HCT116 (cell line): Measurements from ENCODE around the gene KIAA0232. TPM values are rescaled to one million over a fixed set of nuclear protein-coding genes. Genes with fewer than 3 reads are reported as not detected.

ENCODE experiments used
- ATAC-seq: fragments of 200-7000 bp; cut with Tn5 transposase; 2 replicates; pipeline ENCODE4 v1.9.1; 2020; ENCODE audit warnings: mild to moderate bottlenecking, moderate library complexity
- BruUV-seq: library from RNA; stranded (reverse); fragments of 400-500 nt; replicated peaks from 2 replicates; lab custom pipeline; 2021; lab: Mats Ljungman, UMichigan
- CTCF ChIA-PET: fragments of 300-600 bp; sonication (Branson Sonifier 250); formaldehyde crosslinking; loops from one replicate; lab custom pipeline; 2021; ENCODE audit warnings: antibody characterized with exemption; lab: Charles Lee
- POLR2A ChIA-PET: fragments of 300-600, 350-600 bp; sonication (Branson Sonifier 250); formaldehyde crosslinking; loops from one replicate; lab custom pipeline; 2021; ENCODE audit warnings: antibody characterized with exemption; lab: Charles Lee
- RAD21 ChIA-PET, 2 experiments: fragments of 300-600 bp; sonication (Branson Sonifier 250); formaldehyde crosslinking; loops; one replicate each; lab custom pipeline; 2023; ENCODE audit warnings: low total read pairs in 2 of 2; ENCODE audit not compliant: uncharacterized antibody in 2 of 2, unreplicated experiment in 2 of 2, low non-redundant PET in 1 of 2; lab: Charles Lee
- DNase-seq: peaks from one replicate; pipeline ENCODE4 v3.0.0-alpha.2; 2010; ENCODE audit warnings: low read depth, low spot score
- H2AFZ ChIP-seq: fragments of 200-600 bp; shearing (Covaris generic), sonication (generic); 2 replicates; pipeline ENCODE4 v1.6.1; 2017; ENCODE audit warnings: low read depth, mixed run types, mixed read lengths, antibody characterized with exemption, low read length; ENCODE audit not compliant: poor library complexity, severe bottlenecking
- H3K27ac ChIP-seq: 2 replicates; pipeline ENCODE4 v1.5.1; 2012; ENCODE audit warnings: low read depth, low read length
- H3K27me3 ChIP-seq: fragments of 200-600 bp; sonication (generic); 2 replicates; pipeline ENCODE4 v1.6.1; 2016; ENCODE audit warnings: mixed run types, low read length, mixed read lengths; ENCODE audit not compliant: insufficient read depth
- H3K36me3 ChIP-seq, 2 experiments: fragments of 200-500 bp in 1 of 2; fragments of 200-600 bp in 1 of 2; sonication (Bioruptor generic) in 1 of 2; sonication (generic) in 1 of 2; 2 replicates each; pipeline versions ENCODE4 v1.5.1 to v1.6.1; 2014 to 2016; ENCODE audit warnings: low read length in 2 of 2, inconsistent platforms in 1 of 2, mixed read lengths in 1 of 2, mixed run types in 1 of 2; ENCODE audit not compliant: insufficient read depth in 2 of 2, control insufficient read depth in 1 of 2
- H3K4me1 ChIP-seq, 2 experiments: fragments of 200-600 bp in 1 of 2; sonication (generic) in 1 of 2; 2 replicates each; pipeline versions ENCODE4 v1.5.1 to v1.6.1; 2012 to 2017; ENCODE audit warnings: low read length in 2 of 2, inconsistent platforms in 1 of 2, mild to moderate bottlenecking in 1 of 2, mixed read lengths in 1 of 2, mixed run types in 1 of 2, moderate library complexity in 1 of 2; ENCODE audit not compliant: insufficient read depth in 2 of 2, control insufficient read depth in 1 of 2
- H3K4me2 ChIP-seq: fragments of 200-600 bp; sonication (generic); 2 replicates; pipeline ENCODE4 v1.6.1; 2017; ENCODE audit warnings: mixed run types, low read length, mixed read lengths
- H3K4me3 ChIP-seq, 2 experiments: fragments of 200-600 bp in 1 of 2; sonication (generic) in 1 of 2; replicated peaks in 1 of 2; 2 replicates each; pipeline ENCODE4 v1.5.1; 2011 to 2016; ENCODE audit warnings: low read length in 2 of 2, control low read depth in 1 of 2, low read depth in 1 of 2, mild to moderate bottlenecking in 1 of 2, mixed read lengths in 1 of 2, mixed run types in 1 of 2
- H3K79me2 ChIP-seq: fragments of 200-600 bp; sonication (generic); 2 replicates; pipeline ENCODE4 v1.6.1; 2017; ENCODE audit warnings: mild to moderate bottlenecking, mixed run types, low read length, moderate library complexity, mixed read lengths; ENCODE audit not compliant: insufficient read depth
- H3K9ac ChIP-seq: fragments of 200-600 bp; sonication (generic); 2 replicates; pipeline ENCODE4 v1.6.1; 2016; ENCODE audit warnings: low read length, mixed read lengths
- H3K9me2 ChIP-seq: fragments of 200-600 bp; sonication (generic), shearing (Covaris generic); 2 replicates; pipeline ENCODE4 v1.6.1; 2017; ENCODE audit warnings: mixed run types, mild to moderate bottlenecking, moderate library complexity; ENCODE audit not compliant: insufficient read depth
- H3K9me3 ChIP-seq, 2 experiments: fragments of 200-500 bp in 1 of 2; fragments of 200-600 bp in 1 of 2; sonication (Bioruptor generic) in 1 of 2; sonication (generic) in 1 of 2; 2 replicates each; pipeline ENCODE4 v1.6.1; 2014 to 2017; ENCODE audit warnings: low read length in 2 of 2, mixed read lengths in 2 of 2, inconsistent platforms in 1 of 2, low read depth in 1 of 2, mild to moderate bottlenecking in 1 of 2, mixed run types in 1 of 2, moderate library complexity in 1 of 2; ENCODE audit not compliant: control insufficient read depth in 1 of 2, insufficient read depth in 1 of 2
- H4K20me1 ChIP-seq: fragments of 200-600 bp; sonication (generic), shearing (Covaris generic); 2 replicates; pipeline ENCODE4 v1.6.1; 2017; ENCODE audit warnings: mixed run types, mild to moderate bottlenecking, moderate library complexity; ENCODE audit not compliant: insufficient read depth
- CEBPB ChIP-seq: IDR thresholded peaks from 2 replicates; pipeline ENCODE4 v1.6.1; 2012; ENCODE audit warnings: low read depth
- EGR1 ChIP-seq: IDR thresholded peaks from 2 replicates; pipeline ENCODE4 v1.6.1; 2012; ENCODE audit warnings: low read depth
- ELF1 ChIP-seq: IDR thresholded peaks from 2 replicates; pipeline ENCODE4 v1.6.1; 2012; ENCODE audit warnings: low read depth, borderline replicate concordance
- EZH2phosphoT487 ChIP-seq: fragments of 200-600 bp; IDR thresholded peaks from 2 replicates; pipeline ENCODE4 v1.6.1; 2018; ENCODE audit warnings: antibody characterized with exemption, borderline replicate concordance
- FOSL1 ChIP-seq: IDR thresholded peaks from 2 replicates; pipeline ENCODE4 v1.6.1; 2012; ENCODE audit warnings: low read depth
- JUND ChIP-seq: IDR thresholded peaks from 2 replicates; pipeline ENCODE4 v1.6.1; 2012
- POLR2AphosphoS5 ChIP-seq: IDR thresholded peaks from 2 replicates; pipeline ENCODE4 v1.6.1; 2011; ENCODE audit warnings: mild to moderate bottlenecking, low read depth, low read length, moderate library complexity
- RAD21 ChIP-seq: IDR thresholded peaks from 2 replicates; pipeline ENCODE4 v1.6.1; 2012; ENCODE audit warnings: low read depth, mild to moderate bottlenecking
- SIN3A ChIP-seq: IDR thresholded peaks from 2 replicates; pipeline ENCODE4 v1.6.1; 2012; ENCODE audit warnings: low read depth
- SP1 ChIP-seq: IDR thresholded peaks from 2 replicates; pipeline ENCODE4 v1.6.1; 2012; ENCODE audit warnings: low read depth
- SRF ChIP-seq: IDR thresholded peaks from 2 replicates; pipeline ENCODE4 v1.6.1; 2012; ENCODE audit warnings: low read depth
- TCF7L2 ChIP-seq: IDR thresholded peaks from 2 replicates; pipeline ENCODE4 v1.7.0; 2011; ENCODE audit warnings: borderline replicate concordance, inconsistent platforms; ENCODE audit not compliant: insufficient read depth, insufficient read length; ENCODE audit errors: extremely low read depth
- YY1 ChIP-seq: IDR thresholded peaks from 2 replicates; pipeline ENCODE4 v1.6.1; 2011; ENCODE audit warnings: low read length, low read depth, moderate library complexity, mild to moderate bottlenecking; ENCODE audit not compliant: insufficient replicate concordance; ENCODE audit errors: extremely low read depth
- ZFX ChIP-seq: fragments of 450-650 bp; IDR thresholded peaks from 2 replicates; pipeline ENCODE4 v1.6.1; 2017
- intact Hi-C: fragments of 100-400 bp; cut with micrococcal nuclease; formaldehyde crosslinking; loops from 2 replicates; pipeline ENCODE4 v1.10.0; 2022
- total RNA-seq: library from RNA; stranded (reverse); gene quantifications from one replicate; pipeline ENCODE4 v1.2.1, GENCODE V29; 2021; ENCODE audit not compliant: unreplicated experiment
- TF ChIP-seq, protein P1 (sequence below): IDR thresholded peaks from 2 replicates; pipeline ENCODE4 v1.6.1; 2011; ENCODE audit warnings: mild to moderate bottlenecking, low read length, moderate library complexity; ENCODE audit not compliant: insufficient replicate concordance; ENCODE audit errors: extremely low read depth
- TF ChIP-seq, protein P2 (sequence below), 3 experiments: fragments of 200-600 bp in 1 of 3; sonication (generic) in 1 of 3; IDR thresholded peaks in 2 of 3; conservative IDR thresholded peaks in 1 of 3; 2 replicates each; pipeline ENCODE4 v1.5.1; 2012 to 2017; ENCODE audit warnings: low read depth in 2 of 3, low read length in 2 of 3, antibody characterized with exemption in 1 of 3, borderline replicate concordance in 1 of 3, control low read depth in 1 of 3, mild to moderate bottlenecking in 1 of 3, mixed read lengths in 1 of 3, mixed run types in 1 of 3, moderate library complexity in 1 of 3; ENCODE audit not compliant: insufficient read depth in 1 of 3
- TF ChIP-seq, protein P3 (sequence below): IDR thresholded peaks from 2 replicates; pipeline ENCODE4 v1.6.1; 2012

Gene KIAA0232
- total RNA-seq, 1 experiment from 2014 or later, result 18.1 TPM

DNA sequence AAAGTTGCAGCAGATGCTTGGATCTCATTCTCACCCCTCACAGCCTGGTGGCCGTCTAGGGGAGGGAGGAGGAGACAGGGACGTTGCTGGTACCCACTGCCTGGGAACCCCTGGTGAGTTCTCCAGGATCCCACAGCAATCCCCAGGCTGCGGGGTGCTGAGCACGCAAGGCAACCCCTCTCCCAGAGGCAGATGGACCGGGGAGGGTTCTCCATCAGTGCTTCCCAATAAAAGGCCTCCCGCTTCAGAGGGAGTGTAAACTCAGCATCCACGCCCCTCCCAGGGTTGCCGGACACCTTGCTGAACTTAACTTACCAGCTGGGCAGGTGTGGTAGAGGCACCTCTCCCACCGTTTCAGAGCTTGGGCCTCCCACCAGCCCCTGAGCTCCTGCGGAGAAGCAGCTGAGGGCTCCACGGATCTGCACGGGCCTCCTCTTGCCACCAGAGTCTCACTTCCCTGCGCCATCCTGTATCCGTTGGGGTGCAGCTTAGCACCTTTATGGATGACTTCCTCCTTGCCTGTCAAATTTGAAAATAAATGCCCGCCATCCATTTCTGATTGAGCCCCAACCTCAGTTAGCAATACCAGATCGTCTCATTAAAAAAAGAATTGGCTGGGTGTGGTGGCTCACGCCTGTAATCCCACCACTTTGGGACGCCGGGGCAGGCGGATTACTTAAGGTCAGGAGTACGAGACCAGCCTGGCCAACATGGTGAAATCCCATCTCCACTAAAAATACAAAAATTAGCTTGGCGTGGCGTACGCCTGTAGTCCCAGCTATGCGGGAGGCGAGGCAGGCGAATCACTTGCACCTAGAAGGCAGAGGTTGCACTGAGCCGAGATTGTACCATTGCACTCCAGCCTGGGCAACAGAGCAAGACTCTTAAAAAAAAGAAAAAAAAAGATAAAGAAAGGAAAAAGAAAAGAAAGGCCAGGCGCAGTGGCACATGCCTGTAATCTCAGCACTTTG is 112.3 kb downstream of the KIAA0232 start:
- Histone ChIP-seq H3K4me1 (no peaks in the 10 kb centered on the region), H2AFZ (no peak overlapping the region), H3K79me2 (no peaks in the 10 kb centered on the region), H3K9ac (no peak overlapping the region), H3K4me2 (no peak overlapping the region), H3K9me3 (peaks cover 0 to 4% of the 10 kb centered on the region in 2 experiments; a peak in 2 of 4 replicates), H4K20me1 (no peaks in the 10 kb centered on the region), H3K4me3 (no peak overlapping the region), H3K36me3 (no peaks in the 10 kb centered on the region), H3K27ac (no peak overlapping the region), H3K9me2 (no peaks in the 10 kb centered on the region), H3K27me3 (no peaks in the 10 kb centered on the region)
- POLR2A ChIA-PET, result no interaction called here
- DNase-seq, result no peak
- no TSS peak for BruUV-seq
- RAD21 ChIA-PET, result no interaction called here
- CTCF ChIA-PET, result no interaction called here
- ATAC-seq, result no peak
- intact Hi-C loops, result no loop called here
- TF ChIP-seq, protein P1, sequence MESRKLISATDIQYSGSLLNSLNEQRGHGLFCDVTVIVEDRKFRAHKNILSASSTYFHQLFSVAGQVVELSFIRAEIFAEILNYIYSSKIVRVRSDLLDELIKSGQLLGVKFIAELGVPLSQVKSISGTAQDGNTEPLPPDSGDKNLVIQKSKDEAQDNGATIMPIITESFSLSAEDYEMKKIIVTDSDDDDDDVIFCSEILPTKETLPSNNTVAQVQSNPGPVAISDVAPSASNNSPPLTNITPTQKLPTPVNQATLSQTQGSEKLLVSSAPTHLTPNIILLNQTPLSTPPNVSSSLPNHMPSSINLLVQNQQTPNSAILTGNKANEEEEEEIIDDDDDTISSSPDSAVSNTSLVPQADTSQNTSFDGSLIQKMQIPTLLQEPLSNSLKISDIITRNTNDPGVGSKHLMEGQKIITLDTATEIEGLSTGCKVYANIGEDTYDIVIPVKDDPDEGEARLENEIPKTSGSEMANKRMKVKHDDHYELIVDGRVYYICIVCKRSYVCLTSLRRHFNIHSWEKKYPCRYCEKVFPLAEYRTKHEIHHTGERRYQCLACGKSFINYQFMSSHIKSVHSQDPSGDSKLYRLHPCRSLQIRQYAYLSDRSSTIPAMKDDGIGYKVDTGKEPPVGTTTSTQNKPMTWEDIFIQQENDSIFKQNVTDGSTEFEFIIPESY, result no peak

DNA sequence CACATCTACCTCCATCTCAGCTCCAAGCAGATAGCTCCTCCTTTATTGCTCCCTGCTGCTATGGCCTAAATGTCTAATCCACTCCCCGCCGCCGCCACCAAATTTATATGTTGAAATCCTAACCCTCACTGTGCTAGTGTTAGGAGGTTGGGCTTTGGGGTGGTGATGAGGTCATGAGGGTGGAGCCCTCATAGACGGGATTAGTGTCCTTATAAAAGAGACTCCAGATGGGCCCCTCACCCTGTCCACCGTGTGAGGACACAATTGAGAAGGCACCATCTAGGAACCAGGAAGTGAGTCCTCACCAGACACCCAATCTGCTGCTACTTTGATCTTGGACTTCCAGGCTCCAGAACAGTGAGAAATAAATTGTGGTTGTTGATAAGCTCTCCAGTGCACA is 113.5 kb downstream of the KIAA0232 start:
- no peaks in the 10 kb centered on the region for H4K20me1 ChIP-seq
- no peak overlapping the region for H3K4me3 ChIP-seq
- no peak overlapping the region for H3K9ac ChIP-seq
- H3K4me1 ChIP-seq, result peaks cover 0 to 6% of the 10 kb centered on the region in 2 experiments; a peak in 2 of 4 replicates
- no TSS peak for BruUV-seq
- no peaks in the 10 kb centered on the region for H3K27me3 ChIP-seq
- no peaks in the 10 kb centered on the region for H3K79me2 ChIP-seq
- H3K9me2 ChIP-seq, result no peaks in the 10 kb centered on the region
- DNase-seq, result no peak
- H3K4me2 ChIP-seq, result no peak overlapping the region
- intact Hi-C loops, result no loop called here
- POLR2A ChIA-PET, result no interaction called here
- H3K27ac ChIP-seq, result no peak overlapping the region
- H3K9me3 ChIP-seq, result no peaks in the 10 kb centered on the region
- RAD21 ChIA-PET, result no interaction called here
- no peaks in the 10 kb centered on the region for H3K36me3 ChIP-seq
- no peak for ATAC-seq
- H2AFZ ChIP-seq, result no peak overlapping the region
- CTCF ChIA-PET, result no interaction called here
- TF ChIP-seq FOSL1 (no peak), EZH2phosphoT487 (no peak), ELF1 (no peak), YY1 (no peak), SRF (no peak), ZFX (no peak), POLR2AphosphoS5 (no peak), RAD21 (no peak), SP1 (no peak), SIN3A (no peak), TCF7L2 (no peak), EGR1 (no peak), JUND (no peak), CEBPB (no peak)
- TF ChIP-seq, protein P2, sequence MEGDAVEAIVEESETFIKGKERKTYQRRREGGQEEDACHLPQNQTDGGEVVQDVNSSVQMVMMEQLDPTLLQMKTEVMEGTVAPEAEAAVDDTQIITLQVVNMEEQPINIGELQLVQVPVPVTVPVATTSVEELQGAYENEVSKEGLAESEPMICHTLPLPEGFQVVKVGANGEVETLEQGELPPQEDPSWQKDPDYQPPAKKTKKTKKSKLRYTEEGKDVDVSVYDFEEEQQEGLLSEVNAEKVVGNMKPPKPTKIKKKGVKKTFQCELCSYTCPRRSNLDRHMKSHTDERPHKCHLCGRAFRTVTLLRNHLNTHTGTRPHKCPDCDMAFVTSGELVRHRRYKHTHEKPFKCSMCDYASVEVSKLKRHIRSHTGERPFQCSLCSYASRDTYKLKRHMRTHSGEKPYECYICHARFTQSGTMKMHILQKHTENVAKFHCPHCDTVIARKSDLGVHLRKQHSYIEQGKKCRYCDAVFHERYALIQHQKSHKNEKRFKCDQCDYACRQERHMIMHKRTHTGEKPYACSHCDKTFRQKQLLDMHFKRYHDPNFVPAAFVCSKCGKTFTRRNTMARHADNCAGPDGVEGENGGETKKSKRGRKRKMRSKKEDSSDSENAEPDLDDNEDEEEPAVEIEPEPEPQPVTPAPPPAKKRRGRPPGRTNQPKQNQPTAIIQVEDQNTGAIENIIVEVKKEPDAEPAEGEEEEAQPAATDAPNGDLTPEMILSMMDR (IDR thresholded peaks at IDR 0.05 in 2 of 3, conservative IDR thresholded peaks at IDR 0.05 in 1 of 3; ENCODE audit: borderline replicate concordance in 1 of 3, insufficient read depth in 1 of 3, low read depth in 2 of 3, low read length in 2 of 3), result no peak
- TF ChIP-seq, protein P3, sequence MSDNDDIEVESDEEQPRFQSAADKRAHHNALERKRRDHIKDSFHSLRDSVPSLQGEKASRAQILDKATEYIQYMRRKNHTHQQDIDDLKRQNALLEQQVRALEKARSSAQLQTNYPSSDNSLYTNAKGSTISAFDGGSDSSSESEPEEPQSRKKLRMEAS, result no peak
